ACHN (cell line): Measurements from ENCODE around the gene PRRC2C.
"Not testable (repeated sequence)": the region's sequence is repeated elsewhere in the genome, so short reads cannot be mapped to it uniquely, and the experiment has no call there.

Experiments
- DNase-seq: peaks from one replicate; pipeline ENCODE4 v3.0.0-alpha.2; 2015
- in situ Hi-C: cut with HindIII; loops from 2 replicates; pipeline ENCODE4 v1.10.0; 2017; ENCODE audit warnings: low sequenced_read_pairs, low pct_ligation_motif_present, low pct_unique_long_range_greater_than_20kb

PRRC2C gene

GRCh38 chr1:171485375-171486047 is at the start of gene PRRC2C:
Gene PRRC2C, plus strand, starts transcription at chr1:171485530. Its CDS starts 26,559 bp downstream, at chr1:171512089.
- peak; percentile 99 for DNase-seq
- in situ Hi-C loops, result no loop called here

- peak; percentile 94 for DNase-seq
Observed at GRCh38 chr1:171438441-171438840, 46.9 kb upstream of the PRRC2C start.

GRCh38 chr1:171440201-171440600 is 45.1 kb upstream of the PRRC2C start:
- DNase-seq, in situ Hi-C loops: not testable (repeated sequence)

More at GRCh38 chr1:171438441-171438840, 46.9 kb upstream of the PRRC2C start:
- in situ Hi-C loops, result no loop called here

- in situ Hi-C loops, DNase-seq: not testable (repeated sequence)
Observed at GRCh38 chr1:171441278-171441895, 43.9 kb upstream of the PRRC2C start.

- DNase-seq, result no peak
- in situ Hi-C loops, result no loop called here
Observed at GRCh38 chr1:171446386-171446785, 38.9 kb upstream of the PRRC2C start.

GRCh38 chr1:171455967-171456366 is 29.4 kb upstream of the PRRC2C start:
- DNase-seq, result no peak
- in situ Hi-C loops, result no loop called here

- DNase-seq, result no peak
Observed at GRCh38 chr1:171457412-171457811, 27.9 kb upstream of the PRRC2C start.

GRCh38 chr1:171460018-171460620 is 25.2 kb upstream of the PRRC2C start:
- in situ Hi-C loops, result no loop called here
- no peak for DNase-seq

More at GRCh38 chr1:171457412-171457811, 27.9 kb upstream of the PRRC2C start:
- in situ Hi-C loops, result no loop called here

- in situ Hi-C loops, result no loop called here
- DNase-seq, result no peak
Observed at GRCh38 chr1:171467626-171468025, 17.7 kb upstream of the PRRC2C start.

GRCh38 chr1:171468120-171468750 is 17.1 kb upstream of the PRRC2C start:
- peak; percentile 52 for DNase-seq
- in situ Hi-C loops, result no loop called here

GRCh38 chr1:171470726-171471125 is 14.6 kb upstream of the PRRC2C start:
- DNase-seq, result no peak
- in situ Hi-C loops, result no loop called here

GRCh38 chr1:171472183-171472647 is 13.1 kb upstream of the PRRC2C start:
- in situ Hi-C loops, result no loop called here
- DNase-seq, result peak; percentile 42

- in situ Hi-C loops, result no loop called here
- no peak for DNase-seq
Observed at GRCh38 chr1:171476829-171477228, 8.5 kb upstream of the PRRC2C start.

- in situ Hi-C loops, result no loop called here
- DNase-seq, result no peak
Observed at GRCh38 chr1:171477804-171478203, 7.5 kb upstream of the PRRC2C start.

GRCh38 chr1:171480035-171480434 is 5.3 kb upstream of the PRRC2C start:
- in situ Hi-C loops, result no loop called here
- no peak for DNase-seq

GRCh38 chr1:171484760-171485374 is 463 bp upstream of the PRRC2C start:
- DNase-seq, result no peak
- in situ Hi-C loops, result no loop called here

GRCh38 chr1:171486048-171486519 is 754 bp downstream of the PRRC2C start:
- in situ Hi-C loops, result no loop called here
- peak; percentile 68 for DNase-seq

- in situ Hi-C loops, result no loop called here
- no peak for DNase-seq
Observed at GRCh38 chr1:171487038-171487437, 1.7 kb downstream of the PRRC2C start.
